GM21447 (cell line): ENCODE results near the gene OPA3.

ENCODE experiments used
- ATAC-seq: cut with Tn5 transposase; IDR thresholded peaks from one replicate; pipeline ENCODE4 v1.9.1; 2021; ENCODE audit not compliant: unreplicated experiment

OPA3 gene

GRCh38 chr19:45598267-45599001 is 13.8 kb upstream of the OPA3 start:
- no peak for ATAC-seq

- ATAC-seq = no peak
These were observed 13.0 kb upstream of the OPA3 start for GRCh38 chr19:45597425-45598111.

GRCh38 chr19:45595814-45596213 is 11.2 kb upstream of the OPA3 start:
- ATAC-seq = no peak

- no peak for ATAC-seq
These were observed 8.9 kb upstream of the OPA3 start for GRCh38 chr19:45593520-45593919.

DNA sequence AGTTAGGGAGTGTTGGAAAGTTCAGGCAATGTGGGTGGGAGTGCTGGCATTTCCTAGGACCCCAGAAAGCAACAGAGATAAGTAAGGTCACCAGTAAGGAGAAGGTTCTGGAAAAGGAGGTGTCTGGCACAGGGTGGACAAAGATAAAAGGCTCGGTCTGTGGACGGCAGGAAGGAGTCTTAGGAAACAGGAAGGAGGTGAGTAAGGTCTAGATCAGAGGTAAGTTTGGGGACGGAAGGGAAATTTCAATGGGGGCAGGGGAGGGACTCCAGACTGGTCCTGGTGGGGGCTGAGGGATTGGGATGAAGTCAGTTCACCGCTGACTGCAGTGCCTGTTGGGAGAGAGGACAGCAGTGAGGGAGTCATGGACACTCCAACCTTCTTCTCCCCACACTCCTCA is 7.8 kb upstream of the OPA3 start:
- ATAC-seq = no peak

GRCh38 chr19:45591638-45592005 is 7.0 kb upstream of the OPA3 start:
- no peak for ATAC-seq

GRCh38 chr19:45591004-45591637 is 6.5 kb upstream of the OPA3 start:
- no peak for ATAC-seq

- no peak for ATAC-seq
These were observed 5.8 kb upstream of the OPA3 start for GRCh38 chr19:45590300-45591003.

DNA sequence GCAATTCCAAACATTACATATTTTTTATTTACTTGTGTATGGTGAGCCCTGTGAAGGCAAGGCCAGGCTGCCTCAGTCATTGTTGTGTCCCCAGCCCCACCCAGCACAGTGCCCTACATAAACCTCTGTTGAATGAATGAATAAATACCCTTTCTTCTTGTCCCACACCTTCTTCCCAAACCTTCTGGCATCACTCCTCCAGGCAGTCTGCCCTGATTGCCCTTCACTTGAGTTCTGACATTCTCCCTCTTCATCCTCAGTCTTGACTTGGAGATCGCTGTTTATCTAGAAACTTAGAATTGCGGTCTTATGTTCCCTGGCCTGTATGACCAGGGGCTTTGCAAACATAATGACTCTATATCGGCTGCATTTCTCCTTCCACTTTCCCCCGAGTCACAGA is 5.2 kb upstream of the OPA3 start:
- ATAC-seq = no peak

GRCh38 chr19:45587873-45588272 is 3.3 kb upstream of the OPA3 start:
- no peak for ATAC-seq

GRCh38 chr19:45585158-45585577 is 566 bp upstream of the OPA3 start:
- ATAC-seq = no peak

- no peak for ATAC-seq
These were observed 3.0 kb downstream of the OPA3 start for GRCh38 chr19:45581576-45581975.

DNA sequence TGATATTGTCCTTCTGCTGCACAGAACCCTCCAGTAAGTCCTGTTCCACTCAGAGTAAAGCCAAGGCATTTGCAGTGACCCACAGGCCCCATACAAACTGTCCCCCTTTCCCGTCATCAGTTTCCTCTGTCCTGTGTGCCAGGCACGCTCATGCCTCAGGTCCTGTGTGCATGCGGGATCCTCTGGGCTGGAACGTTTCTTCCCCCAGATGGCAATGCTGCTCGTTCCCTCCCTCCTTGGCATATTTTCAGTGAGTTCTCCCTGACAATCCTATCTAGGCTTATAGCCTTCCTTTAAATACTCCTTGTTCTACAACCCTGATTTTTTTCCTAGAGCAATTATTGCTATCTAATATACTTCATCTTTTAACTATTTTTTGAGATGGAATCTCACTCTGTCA is 5.7 kb downstream of the OPA3 start:
- no peak for ATAC-seq

GRCh38 chr19:45577111-45577905 is 7.3 kb downstream of the OPA3 start:
- no peak for ATAC-seq

DNA sequence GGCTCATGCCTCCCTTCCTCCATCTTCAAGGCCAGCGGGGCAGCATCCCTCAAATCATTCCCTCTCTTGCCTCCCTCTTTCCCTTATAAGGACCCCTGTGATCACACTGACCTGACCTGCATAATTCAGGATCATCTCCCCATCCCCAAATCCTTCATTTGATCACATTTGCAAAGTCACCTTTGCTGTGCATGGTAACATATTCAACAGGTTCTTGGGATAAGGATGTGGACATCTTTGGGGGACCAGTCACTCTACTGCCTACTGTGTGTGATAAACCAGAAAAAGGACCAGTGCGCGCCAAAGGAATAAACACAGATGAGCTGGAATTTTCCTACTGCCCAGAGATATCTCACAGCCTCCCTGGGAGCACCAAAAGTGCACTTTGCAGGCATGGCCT is 7.9 kb downstream of the OPA3 start:
- ATAC-seq = no peak

DNA sequence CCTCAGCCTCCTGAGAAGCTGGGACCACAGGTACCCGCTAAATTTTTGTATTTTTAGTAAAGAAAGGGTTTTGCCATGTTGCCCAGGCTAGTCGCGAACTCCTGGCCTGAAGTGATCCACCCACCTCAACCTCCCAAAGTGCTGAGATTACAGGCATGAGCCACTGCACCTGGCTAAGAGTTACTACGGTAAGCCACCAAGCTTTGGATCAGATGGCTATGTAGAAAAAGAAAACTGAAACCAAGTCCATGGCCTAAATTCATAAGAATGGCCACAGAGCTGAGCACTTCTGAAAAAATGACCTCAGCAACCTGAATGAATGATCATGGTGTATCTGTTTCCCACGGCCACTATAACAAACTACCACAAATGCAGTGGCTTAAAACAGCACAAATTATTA is 9.4 kb downstream of the OPA3 start:
- no peak for ATAC-seq

GRCh38 chr19:45574526-45574925 is 10.1 kb downstream of the OPA3 start:
- no peak for ATAC-seq

GRCh38 chr19:45571457-45572220 is 13.0 kb downstream of the OPA3 start:
- ATAC-seq = no peak

- no peak for ATAC-seq
These were observed 14.8 kb downstream of the OPA3 start for GRCh38 chr19:45569619-45570421.
